ENCODE data around the gene SERTM2.

Gene SERTM2

DNA sequence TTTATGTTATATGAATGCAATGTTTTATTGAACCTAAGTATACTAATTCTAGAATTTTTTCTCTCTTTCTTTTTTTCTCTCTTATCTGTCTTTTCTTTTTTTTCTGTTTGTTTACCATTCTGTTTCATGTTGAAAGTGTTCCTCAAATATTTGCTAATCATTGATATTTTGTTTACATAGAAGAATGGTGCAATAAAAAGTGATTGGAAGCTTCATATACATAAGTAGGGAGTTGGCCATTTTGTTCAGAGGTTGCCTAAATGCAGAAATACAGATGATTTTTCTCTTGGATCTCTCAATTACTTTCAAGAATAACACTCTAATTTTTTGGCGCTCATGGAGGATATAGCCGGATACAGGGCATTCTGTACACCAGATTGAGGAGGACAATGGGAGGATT lies 5.7 kb upstream of the SERTM2 start:
- H3K79me2 ChIP-seq (ENCODE audit: control insufficient read depth, low read length) = no peaks in the 10 kb centered on the region
- TF ChIP-seq EZH2phosphoT487 (IDR thresholded peaks at IDR 0.05; ENCODE audit: borderline replicate concordance, low read length) = no peak
- TF ChIP-seq, protein P1, sequence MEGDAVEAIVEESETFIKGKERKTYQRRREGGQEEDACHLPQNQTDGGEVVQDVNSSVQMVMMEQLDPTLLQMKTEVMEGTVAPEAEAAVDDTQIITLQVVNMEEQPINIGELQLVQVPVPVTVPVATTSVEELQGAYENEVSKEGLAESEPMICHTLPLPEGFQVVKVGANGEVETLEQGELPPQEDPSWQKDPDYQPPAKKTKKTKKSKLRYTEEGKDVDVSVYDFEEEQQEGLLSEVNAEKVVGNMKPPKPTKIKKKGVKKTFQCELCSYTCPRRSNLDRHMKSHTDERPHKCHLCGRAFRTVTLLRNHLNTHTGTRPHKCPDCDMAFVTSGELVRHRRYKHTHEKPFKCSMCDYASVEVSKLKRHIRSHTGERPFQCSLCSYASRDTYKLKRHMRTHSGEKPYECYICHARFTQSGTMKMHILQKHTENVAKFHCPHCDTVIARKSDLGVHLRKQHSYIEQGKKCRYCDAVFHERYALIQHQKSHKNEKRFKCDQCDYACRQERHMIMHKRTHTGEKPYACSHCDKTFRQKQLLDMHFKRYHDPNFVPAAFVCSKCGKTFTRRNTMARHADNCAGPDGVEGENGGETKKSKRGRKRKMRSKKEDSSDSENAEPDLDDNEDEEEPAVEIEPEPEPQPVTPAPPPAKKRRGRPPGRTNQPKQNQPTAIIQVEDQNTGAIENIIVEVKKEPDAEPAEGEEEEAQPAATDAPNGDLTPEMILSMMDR (IDR thresholded peaks at IDR 0.05; ENCODE audit: low read depth, low read length, poor library complexity, severe bottlenecking) = no peak
- no peaks in the 10 kb centered on the region for H3K27me3 ChIP-seq (ENCODE audit: control insufficient read depth, low read length)
- no peaks in the 10 kb centered on the region for H4K20me1 ChIP-seq (ENCODE audit: control insufficient read depth, insufficient read depth, low read depth, low read length)
- no peak overlapping the region for H3K4me2 ChIP-seq (ENCODE audit: low read length)
- no peaks in the 10 kb centered on the region for H3K36me3 ChIP-seq (ENCODE audit: control insufficient read depth, low read length)
- no peaks in the 10 kb centered on the region for H3K9me3 ChIP-seq (ENCODE audit: control insufficient read depth, insufficient read depth, low read length)
- no peaks in the 10 kb centered on the region for H3F3A ChIP-seq (ENCODE audit: control insufficient read depth, insufficient read depth)
- no peaks in the 10 kb centered on the region for H3K4me1 ChIP-seq (ENCODE audit: control insufficient read depth, low read length)
- H3K4me3 ChIP-seq (ENCODE audit: low read length) = no peak overlapping the region
- H3K27ac ChIP-seq (ENCODE audit: low read depth, low read length) = no peak overlapping the region
- H3K9me2 ChIP-seq (replicated peaks; ENCODE audit: control insufficient read depth, low read length) = no peaks in the 10 kb centered on the region

DNA sequence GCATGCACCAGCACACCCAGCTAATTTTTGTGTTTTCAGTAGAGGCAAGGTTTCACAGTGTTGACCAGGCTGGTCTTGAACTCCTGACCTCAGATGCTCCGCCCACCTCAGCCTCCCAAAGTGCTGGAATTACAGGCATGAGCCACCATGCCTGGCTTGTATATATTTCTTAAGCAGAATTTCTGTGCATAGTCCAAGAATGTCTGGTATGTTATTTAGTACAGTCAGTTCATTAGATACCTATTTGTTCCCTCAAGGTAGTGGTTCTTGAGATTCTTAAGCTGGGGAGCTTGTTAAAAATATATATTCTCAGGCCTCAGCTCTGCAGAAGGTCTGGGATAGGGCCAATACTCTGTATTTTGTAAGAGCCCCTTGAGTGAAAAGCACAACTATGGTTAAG lies 4.6 kb upstream of the SERTM2 start:
- Histone ChIP-seq H3K4me1 (ENCODE audit: control insufficient read depth, low read length) (no peaks in the 10 kb centered on the region), H3F3A (ENCODE audit: control insufficient read depth, insufficient read depth) (no peaks in the 10 kb centered on the region), H3K9me3 (ENCODE audit: control insufficient read depth, insufficient read depth, low read length) (no peaks in the 10 kb centered on the region), H3K79me2 (ENCODE audit: control insufficient read depth, low read length) (no peaks in the 10 kb centered on the region), H4K20me1 (ENCODE audit: control insufficient read depth, insufficient read depth, low read depth, low read length) (no peaks in the 10 kb centered on the region), H3K4me2 (ENCODE audit: low read length) (no peak overlapping the region), H3K27me3 (ENCODE audit: control insufficient read depth, low read length) (no peaks in the 10 kb centered on the region), H3K4me3 (ENCODE audit: low read length) (no peak overlapping the region), H3K27ac (ENCODE audit: low read depth, low read length) (no peak overlapping the region), H3K36me3 (ENCODE audit: control insufficient read depth, low read length) (no peaks in the 10 kb centered on the region), H3K9me2 (replicated peaks; ENCODE audit: control insufficient read depth, low read length) (no peaks in the 10 kb centered on the region)
- TF ChIP-seq EZH2phosphoT487 (IDR thresholded peaks at IDR 0.05; ENCODE audit: borderline replicate concordance, low read length) = no peak
- TF ChIP-seq, protein P1 (IDR thresholded peaks at IDR 0.05; ENCODE audit: low read depth, low read length, poor library complexity, severe bottlenecking) = no peak

DNA sequence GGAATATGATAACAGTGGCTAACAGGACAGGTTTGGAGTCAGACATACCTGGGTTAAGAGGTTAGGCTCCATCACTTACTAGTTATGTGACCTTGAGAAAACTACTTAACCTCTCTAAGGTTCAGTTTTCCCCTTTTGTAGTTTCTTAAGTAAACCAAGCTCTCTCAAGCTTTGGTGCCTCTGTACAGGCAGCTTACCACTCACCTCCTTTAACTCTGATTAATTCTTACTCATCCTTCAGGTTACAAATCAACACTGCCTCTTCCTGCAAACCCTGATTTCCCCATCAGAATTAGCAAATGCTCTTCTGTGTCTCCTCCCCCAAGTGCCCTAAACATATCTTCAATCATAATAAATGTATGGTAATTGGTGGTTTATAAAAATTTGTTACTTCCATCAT lies 3.5 kb upstream of the SERTM2 start:
- no peak for TF ChIP-seq EZH2phosphoT487 (IDR thresholded peaks at IDR 0.05; ENCODE audit: borderline replicate concordance, low read length)
- TF ChIP-seq, protein P1 (IDR thresholded peaks at IDR 0.05; ENCODE audit: low read depth, low read length, poor library complexity, severe bottlenecking) = no peak
- H3K9me3 ChIP-seq (ENCODE audit: control insufficient read depth, insufficient read depth, low read length) = no peaks in the 10 kb centered on the region
- no peak overlapping the region for H3K4me3 ChIP-seq (ENCODE audit: low read length)
- H3F3A ChIP-seq (ENCODE audit: control insufficient read depth, insufficient read depth) = no peaks in the 10 kb centered on the region
- H3K4me1 ChIP-seq (ENCODE audit: control insufficient read depth, low read length) = no peaks in the 10 kb centered on the region
- no peaks in the 10 kb centered on the region for H3K27me3 ChIP-seq (ENCODE audit: control insufficient read depth, low read length)
- no peaks in the 10 kb centered on the region for H4K20me1 ChIP-seq (ENCODE audit: control insufficient read depth, insufficient read depth, low read depth, low read length)
- no peaks in the 10 kb centered on the region for H3K9me2 ChIP-seq (replicated peaks; ENCODE audit: control insufficient read depth, low read length)
- no peak overlapping the region for H3K4me2 ChIP-seq (ENCODE audit: low read length)
- H3K27ac ChIP-seq (ENCODE audit: low read depth, low read length) = no peak overlapping the region
- no peaks in the 10 kb centered on the region for H3K79me2 ChIP-seq (ENCODE audit: control insufficient read depth, low read length)
- no peaks in the 10 kb centered on the region for H3K36me3 ChIP-seq (ENCODE audit: control insufficient read depth, low read length)

DNA sequence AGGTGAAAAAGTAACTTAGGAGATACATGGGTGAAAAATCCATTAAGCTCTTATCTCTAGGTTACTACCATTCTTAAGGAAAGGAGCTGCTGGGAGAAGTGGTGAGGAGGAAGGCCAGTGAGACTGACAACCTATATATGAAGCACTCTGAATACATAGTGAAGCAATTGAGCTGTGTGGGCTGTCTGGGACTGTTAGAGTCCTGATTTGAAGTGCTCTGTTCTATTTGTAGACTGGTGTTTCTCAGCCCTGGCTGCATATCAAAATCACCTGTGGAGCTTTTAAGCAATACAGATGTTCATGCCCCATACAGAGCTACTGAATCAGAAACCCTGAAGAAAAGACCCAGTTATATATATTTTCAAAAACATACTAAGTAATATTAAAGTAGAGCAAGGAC lies 3.9 kb downstream of the SERTM2 start:
- Histone ChIP-seq H3K4me3 (ENCODE audit: low read length) (no peak overlapping the region), H3K4me2 (ENCODE audit: low read length) (no peak overlapping the region), H3F3A (ENCODE audit: control insufficient read depth, insufficient read depth) (no peaks in the 10 kb centered on the region), H3K4me1 (ENCODE audit: control insufficient read depth, low read length) (no peaks in the 10 kb centered on the region), H3K27me3 (ENCODE audit: control insufficient read depth, low read length) (no peaks in the 10 kb centered on the region), H3K79me2 (ENCODE audit: control insufficient read depth, low read length) (no peaks in the 10 kb centered on the region), H4K20me1 (ENCODE audit: control insufficient read depth, insufficient read depth, low read depth, low read length) (no peaks in the 10 kb centered on the region), H3K36me3 (ENCODE audit: control insufficient read depth, low read length) (no peaks in the 10 kb centered on the region), H3K9me3 (ENCODE audit: control insufficient read depth, insufficient read depth, low read length) (no peaks in the 10 kb centered on the region), H3K27ac (ENCODE audit: low read depth, low read length) (no peak overlapping the region), H3K9me2 (replicated peaks; ENCODE audit: control insufficient read depth, low read length) (no peaks in the 10 kb centered on the region)
- TF ChIP-seq, protein P1 (IDR thresholded peaks at IDR 0.05; ENCODE audit: low read depth, low read length, poor library complexity, severe bottlenecking) = no peak
- no peak for TF ChIP-seq EZH2phosphoT487 (IDR thresholded peaks at IDR 0.05; ENCODE audit: borderline replicate concordance, low read length)

All from DOHH2 (cell line).